ENCODE results near the gene DUSP12. TPM values are rescaled to one million over a fixed set of nuclear protein-coding genes. Genes with fewer than 3 reads are reported as not detected.
A peak's percentile ranks its signal among the peaks of the same experiment; 100 is the strongest.

Gene DUSP12
- total and polyA plus RNA-seq, 9 of the 15 experiments (the other 6 are each of a cell fraction or from before 2014, with no cell fraction given) = 10.4 to 81.4 (median 43.6) TPM

GRCh38 chr1:161740921-161741320, 8.7 kb upstream of the DUSP12 start:
- DNase-seq (ENCODE audit: extremely low read depth in 1 of 4, low spot score in 3 of 4) (no peak), ATAC-seq (no peak), FAIRE-seq (no peak)
- H3K27me3 ChIP-seq (ENCODE audit: control insufficient read depth in 2 of 2, insufficient read depth in 2 of 2, low read length in 2 of 2) = no peaks in the 10 kb centered on the region
- H3K36me3 ChIP-seq (ENCODE audit: control insufficient read depth, insufficient read depth, low read length) = no peaks in the 10 kb centered on the region
- 30% methylated on average over 5 of the region's 6 CpGs for WGBS (ENCODE audit: insufficient coverage, low coverage, missing lambda C conversion rate)
- H3K4me3 ChIP-seq = no peak overlapping the region
- no peaks in the 10 kb centered on the region for H3K9me3 ChIP-seq (replicated peaks; ENCODE audit: control insufficient read depth, insufficient read depth, low read depth, low read length)
- H3K4me1 ChIP-seq (replicated peaks in 1 of 2; ENCODE audit: control insufficient read depth in 2 of 2, insufficient read depth in 2 of 2, low read length in 2 of 2) = peaks cover 12 to 37% of the 10 kb centered on the region in 2 experiments; a peak in 4 of 5 replicates
- no peak overlapping the region for H3K9ac ChIP-seq (ENCODE audit: insufficient read depth in 1 of 2, low read depth in 2 of 2, low read length in 2 of 2)
- no peak overlapping the region for H3K4me2 ChIP-seq (ENCODE audit: insufficient read depth, low read length)
- no peaks in the 10 kb centered on the region for H3K79me2 ChIP-seq (ENCODE audit: control insufficient read depth, insufficient read depth, low read length)
- no peaks in the 10 kb centered on the region for H4K20me1 ChIP-seq (replicated peaks; ENCODE audit: control insufficient read depth, insufficient read depth, low read length)
- in situ Hi-C loops (cut with MboI) = loop anchor here (5.0 kb wide), 3 partner anchors 94 to 254 kb away; no protein-coding TSS in a partner anchor
- ChIA-PET CTCF (ENCODE audit: low intra/inter-chr PET ratio) (interaction anchor here (0.5 to 3.2 kb wide), 7 partner anchors 93 to 296 kb away, joined by 3 to 13 read pairs (median 3); no protein-coding TSS in a partner anchor), POLR2A (interaction anchor here (1.0 to 1.6 kb wide), 3 partner anchors 9 to 208 kb away, joined by 3 to 9 read pairs (median 5); partner anchors contain the start of gene DUSP12)
- H3K27ac ChIP-seq (ENCODE audit: extremely low read depth, low read depth, low read length) = no peak overlapping the region
- BruUV-seq (replicated peaks) = no TSS peak
- intact Hi-C loops (cut with micrococcal nuclease) = loop anchor here (1.0 to 10.0 kb wide), 3 partner anchors 201 to 296 kb away; no protein-coding TSS in a partner anchor
- H3K9me1 ChIP-seq (ENCODE audit: control insufficient read depth, insufficient read depth, low read length) = no peaks in the 10 kb centered on the region
- peak overlapping the region; percentile 74 for H2AFZ ChIP-seq (ENCODE audit: low read depth, low read length)
- TF ChIP-seq ZNF197 (CRISPR knock-in tag; IDR thresholded peaks at IDR 0.05; ENCODE audit: low read depth) = no peak
- TF ChIP-seq LARP7 (IDR thresholded peaks at IDR 0.05) = no peak
- no peak for TF ChIP-seq BHLHE40 (IDR thresholded peaks at IDR 0.05; ENCODE audit: low read length)
- no peak for TF ChIP-seq ESRRA (IDR thresholded peaks at IDR 0.05; ENCODE audit: borderline replicate concordance, low read depth)
- TF ChIP-seq SAP30 (IDR thresholded peaks at IDR 0.05; ENCODE audit: borderline replicate concordance, insufficient read depth, low read depth, low read length, poor library complexity, severe bottlenecking) = no peak
- no peak for TF ChIP-seq ZFPM2 (CRISPR knock-in tag; IDR thresholded peaks at IDR 0.05)
- TF ChIP-seq TCF3 (CRISPR knock-in tag; IDR thresholded peaks at IDR 0.05) = no peak
- TF ChIP-seq HBP1 (CRISPR knock-in tag; IDR thresholded peaks at IDR 0.05) = no peak
- TF ChIP-seq AFF4 (CRISPR knock-in tag; IDR thresholded peaks at IDR 0.05) = no peak
- TF ChIP-seq ESRRB (CRISPR knock-in tag; IDR thresholded peaks at IDR 0.05; ENCODE audit: borderline replicate concordance) = no peak
- no peak for TF ChIP-seq GTF2E2 (tag; IDR thresholded peaks at IDR 0.05)
